DOHH2 (cell line): Measurements from ENCODE around the gene FNDC3B.
"Not testable (repeated sequence)": the region's sequence is repeated elsewhere in the genome, so short reads cannot be mapped to it uniquely, and the experiment has no call there.

Experiments
- H3F3A ChIP-seq: fragments of 200-600 bp; sonication (generic), shearing (Covaris generic); 2 replicates; pipeline ENCODE4 v1.6.0; 2016; ENCODE audit warnings: antibody characterized with exemption, mild to moderate bottlenecking; ENCODE audit not compliant: control insufficient read depth, insufficient read depth
- H3K27ac ChIP-seq: fragments of 200-600 bp; sonication (generic); 2 replicates; pipeline ENCODE4 v1.5.1; 2014; ENCODE audit warnings: low read depth, mild to moderate bottlenecking, low read length, moderate library complexity
- H3K27me3 ChIP-seq: fragments of 200-600 bp; sonication (generic); 2 replicates; pipeline ENCODE4 v1.6.1; 2014; ENCODE audit warnings: mild to moderate bottlenecking, low read length, mixed read lengths; ENCODE audit not compliant: control insufficient read depth
- H3K36me3 ChIP-seq: fragments of 200-600 bp; sonication (generic); 2 replicates; pipeline ENCODE4 v1.6.1; 2014; ENCODE audit warnings: mild to moderate bottlenecking, low read length, moderate library complexity, mixed read lengths; ENCODE audit not compliant: control insufficient read depth
- H3K4me1 ChIP-seq: fragments of 200-600 bp; sonication (generic); 2 replicates; pipeline ENCODE4 v1.6.1; 2014; ENCODE audit warnings: mild to moderate bottlenecking, low read length, mixed read lengths; ENCODE audit not compliant: control insufficient read depth
- H3K4me2 ChIP-seq: fragments of 200-600 bp; sonication (generic); 2 replicates; pipeline ENCODE4 v1.6.0; 2014; ENCODE audit warnings: mild to moderate bottlenecking, low read length, moderate library complexity
- H3K4me3 ChIP-seq: fragments of 200-600 bp; sonication (generic); 2 replicates; pipeline ENCODE4 v1.5.1; 2014; ENCODE audit warnings: mild to moderate bottlenecking, low read length, mixed read lengths
- H3K79me2 ChIP-seq: fragments of 200-600 bp; sonication (generic); 2 replicates; pipeline ENCODE4 v1.6.1; 2014; ENCODE audit warnings: mild to moderate bottlenecking, low read length, mixed read lengths; ENCODE audit not compliant: control insufficient read depth
- H3K9me2 ChIP-seq: fragments of 200-600 bp; sonication (generic); replicated peaks from 2 replicates; pipeline ENCODE4 v1.6.1; 2014; ENCODE audit warnings: mild to moderate bottlenecking, low read length, mixed read lengths; ENCODE audit not compliant: control insufficient read depth
- H3K9me3 ChIP-seq: fragments of 200-600 bp; sonication (generic); 2 replicates; pipeline ENCODE4 v1.6.1; 2014; ENCODE audit warnings: antibody characterized with exemption, low read length, mixed read lengths; ENCODE audit not compliant: control insufficient read depth, insufficient read depth
- H4K20me1 ChIP-seq: fragments of 200-600 bp; sonication (generic); 2 replicates; pipeline ENCODE4 v1.6.0; 2014; ENCODE audit warnings: low read depth, mild to moderate bottlenecking, antibody characterized with exemption, low read length, moderate library complexity; ENCODE audit not compliant: control insufficient read depth, insufficient read depth
- EZH2phosphoT487 ChIP-seq: fragments of 200-600 bp; sonication (generic); IDR thresholded peaks from 2 replicates; pipeline ENCODE4 v1.6.1; 2017; ENCODE audit warnings: borderline replicate concordance, mild to moderate bottlenecking, antibody characterized with exemption, low read length, moderate library complexity, mixed read lengths
- TF ChIP-seq, protein P1 (sequence below): fragments of 200-600 bp; sonication (generic); IDR thresholded peaks from one replicate; pipeline ENCODE4 v1.5.1; 2014; ENCODE audit warnings: antibody characterized with exemption, mild to moderate bottlenecking, low read depth, low read length; ENCODE audit not compliant: poor library complexity, severe bottlenecking

FNDC3B gene

DNA sequence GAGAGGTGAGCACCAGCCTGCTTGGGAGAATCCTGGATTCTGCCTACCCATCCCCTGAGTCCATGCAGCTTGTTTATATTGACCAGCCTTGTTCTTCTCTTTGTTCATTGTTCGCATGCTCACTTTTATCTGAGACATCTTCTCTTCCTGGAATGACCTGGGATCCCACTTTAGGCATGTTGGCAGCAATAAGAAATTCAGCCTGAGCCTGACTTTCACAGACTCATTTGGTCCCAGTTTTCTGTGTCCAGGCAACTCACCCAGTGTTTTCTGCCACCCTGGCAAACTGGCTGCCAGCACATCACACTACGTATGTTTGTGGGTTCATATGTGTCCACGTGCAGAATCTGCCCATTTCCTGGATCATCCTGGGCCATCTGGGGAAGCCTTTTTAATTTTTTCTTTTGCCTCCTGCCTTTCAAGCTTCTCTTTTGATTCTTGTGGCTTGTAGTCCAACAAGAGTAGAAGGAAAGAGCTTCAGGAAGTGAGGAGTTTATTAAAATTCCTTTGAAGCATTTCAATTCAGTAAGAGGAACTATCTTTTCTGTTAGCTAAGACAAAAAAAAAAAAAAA is 199.9 kb downstream of the FNDC3B start:
- H3K4me3 ChIP-seq = no peak overlapping the region
- no peak overlapping the region for H3K4me2 ChIP-seq
- no peaks in the 10 kb centered on the region for H3F3A ChIP-seq
- H3K9me3 ChIP-seq = 0 out of 2 replicates have a peak, but pooled peaks cover 7% of the 10 kb centered on the region
- H3K9me2 ChIP-seq = no peaks in the 10 kb centered on the region
- H4K20me1 ChIP-seq = no peaks in the 10 kb centered on the region
- no peaks in the 10 kb centered on the region for H3K27me3 ChIP-seq
- no peaks in the 10 kb centered on the region for H3K79me2 ChIP-seq
- H3K36me3 ChIP-seq = no peaks in the 10 kb centered on the region
- no peaks in the 10 kb centered on the region for H3K4me1 ChIP-seq
- TF ChIP-seq, protein P1, sequence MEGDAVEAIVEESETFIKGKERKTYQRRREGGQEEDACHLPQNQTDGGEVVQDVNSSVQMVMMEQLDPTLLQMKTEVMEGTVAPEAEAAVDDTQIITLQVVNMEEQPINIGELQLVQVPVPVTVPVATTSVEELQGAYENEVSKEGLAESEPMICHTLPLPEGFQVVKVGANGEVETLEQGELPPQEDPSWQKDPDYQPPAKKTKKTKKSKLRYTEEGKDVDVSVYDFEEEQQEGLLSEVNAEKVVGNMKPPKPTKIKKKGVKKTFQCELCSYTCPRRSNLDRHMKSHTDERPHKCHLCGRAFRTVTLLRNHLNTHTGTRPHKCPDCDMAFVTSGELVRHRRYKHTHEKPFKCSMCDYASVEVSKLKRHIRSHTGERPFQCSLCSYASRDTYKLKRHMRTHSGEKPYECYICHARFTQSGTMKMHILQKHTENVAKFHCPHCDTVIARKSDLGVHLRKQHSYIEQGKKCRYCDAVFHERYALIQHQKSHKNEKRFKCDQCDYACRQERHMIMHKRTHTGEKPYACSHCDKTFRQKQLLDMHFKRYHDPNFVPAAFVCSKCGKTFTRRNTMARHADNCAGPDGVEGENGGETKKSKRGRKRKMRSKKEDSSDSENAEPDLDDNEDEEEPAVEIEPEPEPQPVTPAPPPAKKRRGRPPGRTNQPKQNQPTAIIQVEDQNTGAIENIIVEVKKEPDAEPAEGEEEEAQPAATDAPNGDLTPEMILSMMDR = no peak
- no peak for TF ChIP-seq EZH2phosphoT487
- no peak overlapping the region for H3K27ac ChIP-seq

DNA sequence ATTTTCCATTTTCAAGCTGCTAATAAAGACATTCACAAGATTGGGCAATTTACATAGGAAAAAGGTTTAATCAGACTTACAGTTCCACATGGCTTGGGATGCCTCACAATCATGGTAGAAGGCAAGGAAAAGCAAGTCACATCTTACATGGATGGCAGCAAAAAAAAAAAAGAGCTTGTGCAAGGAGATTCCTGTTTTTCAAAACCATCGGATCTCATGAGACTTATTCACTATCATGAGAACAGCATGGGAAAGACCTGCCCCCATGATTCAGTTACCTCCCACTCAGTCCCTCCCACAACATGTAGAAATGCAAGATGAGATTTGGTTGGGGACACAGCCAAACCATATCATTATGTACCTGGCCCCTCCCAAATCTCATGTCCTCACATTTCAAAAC is 202.0 kb downstream of the FNDC3B start:
- H3K27me3 ChIP-seq = no peaks in the 10 kb centered on the region
- no peak overlapping the region for H3K27ac ChIP-seq
- H3F3A ChIP-seq = no peaks in the 10 kb centered on the region
- H3K36me3 ChIP-seq = no peaks in the 10 kb centered on the region
- H3K79me2 ChIP-seq = no peaks in the 10 kb centered on the region
- H3K4me3 ChIP-seq = no peak overlapping the region
- H3K4me2 ChIP-seq = no peak overlapping the region
- no peaks in the 10 kb centered on the region for H4K20me1 ChIP-seq
- H3K9me3 ChIP-seq = 0 out of 2 replicates have a peak, but pooled peaks cover 7% of the 10 kb centered on the region
- no peak for TF ChIP-seq EZH2phosphoT487
- TF ChIP-seq, protein P1 = no peak
- no peaks in the 10 kb centered on the region for H3K4me1 ChIP-seq
- H3K9me2 ChIP-seq = no peaks in the 10 kb centered on the region

DNA sequence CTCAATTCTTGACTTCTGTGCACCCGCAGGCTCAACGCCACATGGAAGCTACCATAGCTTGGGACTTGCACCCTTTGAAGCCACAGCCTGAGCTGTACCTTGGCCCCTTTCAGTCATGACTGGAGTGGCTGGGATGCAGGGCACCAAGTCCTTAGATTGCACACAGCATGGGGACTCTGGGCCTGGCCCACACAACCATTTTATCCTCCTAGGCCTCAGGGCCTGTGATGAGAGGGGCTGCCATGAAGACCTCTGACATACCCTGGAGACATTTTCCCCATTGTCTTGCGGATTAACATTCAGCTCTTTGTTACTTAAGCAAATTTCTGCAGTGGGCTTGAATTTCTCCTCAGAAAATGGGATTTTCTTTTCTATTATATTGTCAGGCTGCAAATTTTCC is 203.1 kb downstream of the FNDC3B start:
- not testable (repeated sequence) for H3K27ac ChIP-seq, H3K4me1 ChIP-seq, H3K27me3 ChIP-seq, H3K9me3 ChIP-seq, H3K4me3 ChIP-seq, H3K4me2 ChIP-seq, H3K9me2 ChIP-seq, H3K36me3 ChIP-seq, H4K20me1 ChIP-seq, H3K79me2 ChIP-seq, H3F3A ChIP-seq

DNA sequence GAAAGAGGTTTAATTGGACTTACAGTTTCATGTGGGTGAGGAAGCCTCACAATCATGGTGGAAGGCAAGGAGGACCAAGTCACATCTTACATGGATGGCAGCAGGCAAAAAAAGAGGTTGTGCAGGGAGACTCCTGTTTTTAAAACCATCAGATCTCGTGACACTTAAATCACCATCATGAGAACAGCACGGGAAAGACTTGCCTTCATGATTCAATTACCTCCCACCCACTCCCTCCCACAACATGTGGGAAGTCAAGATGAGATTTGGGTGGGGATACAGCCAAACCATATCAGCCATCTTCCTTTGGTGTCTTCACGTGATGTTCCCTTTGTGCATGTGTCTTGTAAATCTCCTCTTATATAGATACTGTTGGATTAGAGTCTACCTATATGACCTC is 204.0 kb downstream of the FNDC3B start:
- H3K9me3 ChIP-seq, H3K27me3 ChIP-seq, H3K4me2 ChIP-seq, H3F3A ChIP-seq, H3K27ac ChIP-seq, H3K36me3 ChIP-seq, H3K4me3 ChIP-seq, H3K79me2 ChIP-seq, H4K20me1 ChIP-seq, H3K4me1 ChIP-seq, H3K9me2 ChIP-seq: not testable (repeated sequence)
